GM18499 (cell line): ENCODE results near the gene TAS1R3.
"Not testable (repeated sequence)": the region's sequence is repeated elsewhere in the genome, so short reads cannot be mapped to it uniquely, and the experiment has no call there.

Experiments
- ATAC-seq: cut with Tn5 transposase; IDR thresholded peaks from one replicate; pipeline ENCODE4 v1.9.1; 2021; ENCODE audit warnings: moderate number of reproducible peaks; ENCODE audit not compliant: insufficient read depth, unreplicated experiment

TAS1R3 gene

DNA sequence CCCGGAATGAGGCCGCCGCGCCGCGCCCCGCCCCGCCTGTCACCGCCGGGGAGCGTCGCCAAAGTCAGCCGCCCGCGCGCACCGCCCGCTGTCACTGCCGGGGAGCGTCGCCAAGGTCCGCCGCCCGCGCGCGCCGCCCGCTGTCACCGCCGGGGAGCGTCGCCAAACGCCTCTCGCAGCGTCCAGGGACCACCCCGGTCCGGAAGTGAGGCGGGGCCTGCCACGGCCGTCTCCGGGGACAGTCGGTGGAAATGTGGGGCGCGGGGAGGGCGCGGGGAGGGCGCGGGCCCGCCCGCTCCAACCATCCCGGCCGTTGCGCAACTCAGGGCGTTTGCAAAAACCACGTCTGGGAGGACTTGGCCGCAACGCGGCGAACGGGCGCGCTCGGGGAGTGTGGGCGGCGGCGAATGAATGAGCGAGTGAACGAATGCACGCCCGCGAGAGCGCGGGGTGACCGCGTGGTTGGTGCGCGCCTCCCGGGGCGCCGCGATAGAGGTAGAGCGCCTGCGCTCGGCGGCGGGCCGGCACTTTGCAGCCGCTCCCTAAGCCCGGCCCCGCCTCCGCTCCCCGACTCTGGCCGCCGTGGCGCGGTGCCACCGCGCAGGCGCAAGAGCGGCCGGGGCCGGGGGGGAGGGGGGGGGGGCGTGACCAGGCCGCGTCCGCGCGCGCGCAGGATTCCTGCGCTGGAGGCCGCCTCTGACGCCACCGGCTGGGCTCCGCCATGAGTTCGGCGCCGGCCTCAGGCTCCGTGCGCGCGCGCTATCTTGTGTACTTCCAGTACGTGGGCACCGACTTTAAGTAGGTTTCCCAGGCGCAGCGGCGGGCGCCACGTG, 22.9 kb upstream of the TAS1R3 start, which contains the start of the genes ACAP3 and PUSL1:
ACAP3 (minus strand) TSS at position 8 of the 833 bp plus-strand sequence. CDS start 115 bp downstream, outside the sequence.
PUSL1 (plus strand) TSS at position 675 of the 833 bp plus-strand sequence; CDS start at position 722, 47 bp downstream.
- no peak for ATAC-seq

DNA sequence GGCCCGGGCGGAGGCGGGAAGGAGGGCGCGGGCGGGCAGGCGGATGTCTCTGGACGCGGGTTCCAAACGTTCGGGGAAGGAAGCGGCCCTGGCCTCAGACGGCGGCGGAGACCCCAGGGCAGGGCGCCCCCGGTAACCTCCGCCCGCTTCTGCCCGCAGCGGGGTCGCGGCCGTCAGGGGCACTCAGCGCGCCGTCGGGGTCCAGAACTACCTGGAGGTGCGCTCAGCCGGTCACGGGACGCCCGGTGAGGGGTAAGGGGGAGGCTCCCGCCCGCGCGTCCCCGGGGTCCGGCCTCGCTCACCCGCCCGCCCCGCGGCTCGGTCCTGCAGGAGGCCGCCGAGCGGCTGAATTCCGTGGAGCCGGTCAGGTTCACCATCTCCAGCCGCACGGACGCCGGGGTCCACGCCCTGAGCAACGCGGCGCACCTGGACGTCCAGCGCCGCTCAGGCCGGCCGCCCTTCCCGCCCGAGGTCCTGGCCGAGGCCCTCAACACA, 22.3 kb upstream of the TAS1R3 start:
- ATAC-seq: no peak

DNA sequence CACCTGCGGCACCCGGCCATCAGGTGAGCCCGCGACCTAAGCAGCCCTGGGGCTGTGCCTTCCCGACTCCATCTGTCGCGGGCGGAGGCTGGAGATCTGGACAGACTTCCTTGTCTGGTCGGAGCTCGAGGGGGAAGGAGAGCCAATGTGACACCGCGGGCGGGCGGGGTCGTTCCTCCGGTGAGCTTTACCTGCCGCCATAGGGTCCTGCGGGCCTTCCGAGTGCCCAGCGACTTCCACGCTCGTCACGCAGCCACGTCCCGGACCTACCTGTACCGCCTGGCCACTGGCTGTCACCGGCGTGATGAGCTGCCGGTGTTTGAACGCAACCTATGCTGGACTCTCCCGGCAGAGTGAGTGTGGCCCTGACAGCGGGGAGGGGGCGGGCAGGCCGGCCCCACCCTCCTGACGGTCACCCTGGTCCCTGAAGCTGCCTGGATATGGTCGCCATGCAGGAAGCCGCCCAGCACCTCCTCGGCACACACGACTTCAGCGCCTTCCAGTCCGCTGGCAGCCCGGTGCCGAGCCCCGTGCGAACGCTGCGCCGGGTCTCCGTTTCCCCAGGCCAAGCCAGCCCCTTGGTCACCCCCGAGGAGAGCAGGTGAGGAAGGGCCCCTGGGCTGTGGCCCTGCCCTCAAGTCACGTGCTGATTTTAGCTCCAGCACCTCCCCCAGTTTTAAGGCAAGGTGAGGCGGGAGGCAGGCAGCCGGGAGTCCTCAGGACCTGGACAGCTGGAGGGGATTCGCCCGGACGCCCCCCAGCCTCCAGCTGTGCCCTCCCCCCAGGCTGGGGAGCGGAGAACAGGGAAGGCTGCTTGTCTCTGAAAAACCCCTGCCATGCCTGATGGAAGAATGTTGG, 21.6 kb upstream of the TAS1R3 start:
- no peak for ATAC-seq

DNA sequence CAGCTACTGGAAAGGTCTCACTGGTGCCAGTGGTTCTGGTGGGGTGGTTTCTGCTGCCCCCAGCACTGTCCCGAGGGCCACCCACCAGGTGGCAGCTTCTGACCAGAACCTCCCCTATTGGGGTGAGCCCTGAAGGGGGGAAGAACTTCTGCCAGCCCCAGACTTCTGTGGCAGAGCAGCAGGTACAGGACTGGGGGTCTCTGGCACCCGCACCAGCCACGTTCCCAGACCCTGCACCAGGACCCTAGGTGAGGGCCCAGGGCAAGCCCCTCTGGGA, 21.0 kb upstream of the TAS1R3 start:
- ATAC-seq: no peak

DNA sequence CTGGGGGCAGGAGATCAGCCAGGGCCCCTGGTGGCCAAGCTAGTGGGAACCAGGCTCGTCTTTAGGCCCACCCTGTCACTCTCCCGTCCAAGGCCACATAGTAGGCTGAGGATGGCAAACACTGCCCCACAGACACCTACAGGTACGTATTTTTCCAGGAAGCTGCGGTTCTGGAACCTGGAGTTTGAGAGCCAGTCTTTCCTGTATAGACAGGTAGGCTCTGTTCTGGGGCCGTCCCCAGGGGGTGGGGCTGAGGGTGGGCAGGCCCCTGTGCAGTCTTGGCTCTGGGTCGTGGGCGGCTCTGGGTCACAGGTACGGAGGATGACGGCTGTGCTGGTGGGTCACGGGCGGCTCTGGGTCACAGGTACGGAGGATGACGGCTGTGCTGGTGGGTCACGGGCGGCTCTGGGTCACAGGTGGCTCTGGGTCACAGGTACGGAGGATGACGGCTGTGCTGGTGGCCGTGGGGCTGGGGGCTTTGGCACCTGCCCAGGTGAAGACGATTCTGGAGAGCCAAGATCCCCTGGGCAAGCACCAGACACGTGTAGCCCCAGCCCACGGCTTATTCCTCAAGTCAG, 20.5 kb upstream of the TAS1R3 start:
- ATAC-seq: no peak

DNA sequence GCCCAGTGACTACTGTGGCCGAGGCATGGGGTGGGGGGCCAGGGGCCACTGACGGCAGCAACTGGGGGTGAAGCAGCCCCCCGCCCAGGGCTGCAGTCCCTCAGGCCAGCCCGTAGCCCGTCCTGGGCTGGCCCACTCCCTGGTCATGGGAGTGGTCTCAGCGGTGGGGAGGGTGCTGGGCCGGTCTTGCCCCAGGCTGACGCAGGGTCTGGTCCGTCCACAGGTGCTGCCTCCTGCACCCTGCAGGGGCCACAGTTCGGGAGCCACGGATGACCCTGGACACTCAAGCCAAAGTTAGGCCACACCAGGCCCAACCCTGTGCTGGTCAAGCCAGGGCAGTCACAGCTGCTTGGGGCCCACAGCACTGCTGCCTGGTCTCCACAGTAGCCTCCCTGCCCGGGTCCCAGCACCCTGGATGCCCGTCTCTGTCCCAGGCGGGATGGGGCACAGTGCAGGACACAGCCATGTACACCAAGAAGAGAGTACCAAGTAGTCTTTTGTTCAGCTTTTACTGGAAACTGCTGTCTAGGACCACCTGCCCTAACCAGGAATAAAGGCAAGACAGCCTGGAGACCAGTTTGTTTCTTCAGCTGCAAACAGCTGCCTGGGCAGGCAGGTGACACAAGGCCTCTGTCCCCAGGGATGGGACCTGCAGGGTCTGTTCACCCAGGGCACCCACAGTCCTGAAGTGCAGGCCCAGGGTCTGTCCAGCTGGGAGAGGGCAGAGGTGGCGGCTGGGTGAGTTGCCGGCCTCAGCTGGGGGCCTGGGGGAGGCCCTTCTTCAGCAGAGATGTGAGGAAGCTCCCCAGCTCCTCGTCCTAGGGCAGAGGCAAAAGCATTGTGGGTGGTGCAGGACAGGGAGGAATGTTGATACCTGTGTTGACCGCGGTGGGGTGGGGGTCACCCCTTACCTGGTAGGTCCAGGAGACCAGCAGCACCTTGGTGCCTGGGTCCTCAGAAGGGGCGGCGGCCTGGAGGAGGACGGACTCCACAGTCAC, 19.7 kb upstream of the TAS1R3 start:
- no peak for ATAC-seq

DNA sequence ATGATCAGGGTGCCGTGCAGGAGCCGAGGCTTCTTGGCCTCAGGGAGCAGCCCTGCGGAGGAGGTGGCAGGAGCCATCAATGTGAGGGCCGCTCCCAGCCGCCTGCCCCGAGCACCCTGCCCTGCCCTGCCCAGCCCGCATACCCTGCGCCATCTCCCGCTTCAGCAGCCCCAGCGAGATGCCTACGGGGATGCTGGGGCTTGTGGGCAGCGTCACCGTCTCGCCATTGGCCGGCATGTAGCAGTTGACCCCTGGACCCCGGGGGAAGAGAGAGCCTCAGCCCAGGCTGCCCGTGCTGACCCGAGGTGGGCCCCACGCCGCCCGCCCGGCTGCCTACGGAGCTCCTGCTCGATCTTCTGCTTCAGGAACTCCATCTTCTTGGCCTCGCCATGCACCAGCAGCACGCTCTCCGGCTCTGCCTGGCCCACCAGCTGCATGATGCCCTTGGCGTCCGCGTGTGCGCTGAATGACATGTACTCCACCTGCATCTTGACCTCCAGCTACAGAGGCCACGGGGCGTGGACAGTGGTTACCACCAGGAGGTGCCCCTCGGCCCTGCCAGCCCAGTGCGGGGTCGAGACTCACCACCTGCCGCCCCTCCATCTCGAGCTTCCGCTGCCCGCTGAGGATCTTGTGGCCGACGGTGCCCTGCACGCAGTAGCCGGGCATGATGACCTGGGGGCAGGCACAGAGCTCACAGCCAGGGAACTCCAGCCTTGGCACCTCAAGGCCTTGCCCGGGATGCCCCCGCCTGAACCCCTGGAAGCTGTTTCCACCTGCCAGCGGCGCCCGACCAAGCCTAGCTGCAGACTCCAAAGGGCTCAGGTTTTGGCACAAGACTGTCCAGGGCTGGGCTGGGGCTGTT, 18.4 kb upstream of the TAS1R3 start:
- no peak for ATAC-seq

DNA sequence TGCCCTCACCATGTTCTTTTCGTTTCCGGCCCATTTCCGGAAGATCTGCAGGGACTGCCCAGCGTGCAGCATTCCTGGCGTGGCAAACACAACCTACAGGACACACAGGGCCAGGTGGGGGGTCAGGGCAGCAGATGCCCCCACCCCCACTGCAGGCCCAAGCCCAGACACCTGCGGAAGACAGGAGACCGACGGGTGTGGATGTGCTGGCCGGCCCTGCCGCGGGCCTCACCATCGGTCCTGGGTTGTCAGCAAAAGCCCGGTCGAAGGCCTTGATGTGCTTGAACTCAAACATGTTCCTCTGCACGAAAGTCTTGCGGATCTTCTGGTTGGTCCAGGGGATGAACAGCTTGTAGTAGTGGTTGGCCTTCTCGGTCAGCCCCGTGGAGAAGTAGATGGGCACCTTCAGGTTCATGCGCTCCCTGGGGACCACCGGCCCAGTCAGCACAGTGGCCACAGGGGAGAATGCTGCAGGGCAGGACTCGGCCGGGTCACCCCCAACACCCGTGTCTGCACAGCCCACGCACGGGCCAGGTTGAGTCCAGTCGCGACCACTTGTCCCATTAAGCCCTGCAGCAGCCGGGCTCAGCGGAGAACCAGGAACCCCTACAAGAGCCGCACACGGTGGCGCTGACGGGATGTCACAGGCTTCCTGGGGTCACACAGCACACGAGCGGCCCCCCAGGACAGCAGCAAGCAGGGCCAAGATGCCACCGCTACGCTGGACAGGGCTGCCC, 17.4 kb upstream of the TAS1R3 start:
- ATAC-seq: no peak

DNA sequence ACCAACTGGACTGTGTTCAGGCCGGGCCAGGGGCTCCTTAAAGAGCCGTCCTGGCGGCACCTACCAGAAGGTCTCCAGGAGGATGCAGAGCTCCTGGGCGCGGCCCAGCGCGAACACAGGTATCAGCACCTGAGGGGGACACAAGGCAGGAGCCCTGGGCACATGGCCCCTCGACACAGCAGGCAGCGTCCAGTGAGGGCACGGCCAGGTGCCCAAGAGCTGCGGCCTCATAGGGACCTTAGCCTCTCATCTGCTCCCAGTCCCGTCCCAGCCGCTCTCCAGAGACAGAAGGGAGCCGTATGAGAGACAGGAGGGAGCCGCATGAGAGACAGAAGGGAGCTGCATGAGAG, 16.9 kb upstream of the TAS1R3 start:
- ATAC-seq: no peak

DNA sequence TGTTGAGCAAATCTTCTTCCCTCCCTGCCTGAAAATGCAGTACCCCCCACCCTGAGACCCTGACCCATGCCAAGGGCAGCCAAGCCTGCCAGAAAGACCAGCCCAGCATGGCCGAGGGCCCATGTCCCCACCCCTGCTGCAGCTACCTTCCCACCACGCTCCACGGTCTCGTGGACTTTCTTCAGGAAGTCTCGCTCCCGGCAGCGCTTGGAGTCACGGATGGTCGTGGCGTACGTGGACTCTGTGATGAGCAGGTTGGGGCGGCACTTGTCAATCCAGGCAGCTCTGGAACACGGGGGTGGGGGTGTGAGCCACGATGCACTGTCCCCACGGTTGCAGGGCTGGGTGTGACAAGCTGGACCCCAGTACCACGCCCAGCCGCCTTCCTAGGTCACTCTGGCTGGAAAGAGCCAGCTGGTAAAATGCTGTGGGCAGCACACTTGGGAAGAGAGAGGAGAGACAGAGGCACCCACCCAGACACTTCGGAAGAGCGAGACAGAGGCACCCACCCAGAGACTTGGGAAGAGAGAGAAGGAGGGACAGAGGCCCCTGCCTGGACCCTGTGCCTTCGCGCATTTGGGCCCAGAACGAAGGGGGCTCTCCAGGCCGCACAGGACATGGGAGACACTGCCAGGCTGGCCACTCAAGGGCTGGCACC, 16.3 kb upstream of the TAS1R3 start:
- ATAC-seq: no peak

DNA sequence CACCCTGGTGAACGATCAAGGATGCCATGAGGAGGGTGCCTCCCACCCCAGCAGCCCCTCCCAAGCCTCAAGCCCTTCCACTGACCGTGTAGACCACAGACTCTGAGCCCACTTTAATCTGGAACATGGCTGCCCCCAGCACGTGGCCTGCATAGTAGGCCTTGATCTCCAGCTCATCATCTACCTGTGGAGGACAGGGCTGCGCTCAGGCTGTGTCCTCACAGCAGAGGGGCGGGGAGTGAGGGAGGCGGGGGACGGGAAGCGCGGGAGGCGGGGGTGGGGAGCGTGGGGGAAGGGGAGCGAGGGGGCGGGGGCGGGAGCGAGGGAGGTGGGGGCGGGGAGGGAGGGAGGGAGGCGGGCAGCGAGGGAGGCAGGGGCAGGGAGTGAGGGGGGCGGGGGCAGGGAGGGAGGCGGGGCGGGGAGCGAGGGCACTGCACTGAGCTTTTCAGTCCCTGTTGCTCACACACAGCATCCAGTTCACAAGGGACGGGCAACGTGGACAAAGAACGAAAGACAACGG, 15.6 kb upstream of the TAS1R3 start:
- no peak for ATAC-seq

DNA sequence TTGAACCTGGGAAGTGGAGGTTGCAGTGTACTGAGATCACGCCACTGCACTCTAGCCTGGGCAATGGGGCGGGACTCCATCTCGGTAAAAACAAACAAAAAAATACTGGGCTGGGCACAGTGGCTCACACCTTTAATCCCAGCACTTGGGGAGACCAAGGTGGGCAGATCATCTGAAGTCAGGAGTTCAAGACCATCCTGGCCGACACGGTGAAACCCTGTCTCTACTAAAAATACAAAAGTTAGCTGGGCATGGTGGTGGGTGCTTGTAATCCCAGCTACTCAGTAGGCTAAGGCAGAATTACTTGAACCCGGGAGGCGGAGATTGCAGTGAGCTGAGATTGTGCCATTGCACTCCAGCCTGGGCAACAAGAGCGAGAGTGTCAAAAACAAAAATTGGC, 14.9 kb upstream of the TAS1R3 start:
- not testable (repeated sequence) for ATAC-seq

DNA sequence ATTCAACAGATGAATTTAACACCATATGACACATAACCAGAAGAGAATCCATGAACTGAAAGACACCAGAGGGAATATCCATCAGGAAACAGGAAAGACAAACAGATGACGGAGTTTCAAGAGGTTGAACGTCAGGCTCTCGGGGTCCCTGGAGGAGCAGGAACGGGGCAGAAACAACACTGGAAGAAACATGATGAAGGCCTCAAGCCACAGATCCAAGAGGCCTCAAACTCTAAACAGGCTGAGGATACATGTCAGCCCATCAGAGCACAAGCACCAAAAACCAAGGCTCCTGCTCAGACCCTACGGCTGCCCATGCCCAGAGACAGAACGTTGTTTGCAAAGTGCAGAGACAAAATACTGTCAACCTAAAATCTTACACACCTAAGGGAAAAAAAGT, 13.7 kb upstream of the TAS1R3 start:
- ATAC-seq: no peak

DNA sequence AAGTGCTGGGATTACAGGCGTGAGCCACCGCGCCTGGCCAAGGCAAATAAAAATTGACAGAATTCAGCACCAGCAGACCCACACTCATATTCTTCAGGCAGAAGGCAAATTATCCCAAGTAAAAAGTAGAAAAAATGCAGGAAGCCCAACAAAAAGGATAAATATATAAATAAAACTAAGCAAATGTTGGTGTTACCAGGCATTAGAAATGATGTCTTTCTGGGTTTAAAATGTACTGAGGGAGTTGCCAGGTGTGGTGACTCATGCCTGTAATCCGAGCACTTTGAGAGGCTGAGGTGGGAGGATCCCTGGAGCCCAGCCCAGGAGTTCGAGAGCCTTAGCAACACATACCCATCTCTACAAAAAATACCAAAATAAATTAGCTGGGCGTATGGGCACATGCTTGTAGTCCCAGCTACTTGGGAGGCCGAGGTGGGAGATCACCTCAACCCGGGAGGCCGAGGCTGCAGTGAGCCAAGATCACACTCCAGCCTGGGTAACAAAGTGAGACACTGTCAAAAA, 12.9 kb upstream of the TAS1R3 start:
- no peak for ATAC-seq

DNA sequence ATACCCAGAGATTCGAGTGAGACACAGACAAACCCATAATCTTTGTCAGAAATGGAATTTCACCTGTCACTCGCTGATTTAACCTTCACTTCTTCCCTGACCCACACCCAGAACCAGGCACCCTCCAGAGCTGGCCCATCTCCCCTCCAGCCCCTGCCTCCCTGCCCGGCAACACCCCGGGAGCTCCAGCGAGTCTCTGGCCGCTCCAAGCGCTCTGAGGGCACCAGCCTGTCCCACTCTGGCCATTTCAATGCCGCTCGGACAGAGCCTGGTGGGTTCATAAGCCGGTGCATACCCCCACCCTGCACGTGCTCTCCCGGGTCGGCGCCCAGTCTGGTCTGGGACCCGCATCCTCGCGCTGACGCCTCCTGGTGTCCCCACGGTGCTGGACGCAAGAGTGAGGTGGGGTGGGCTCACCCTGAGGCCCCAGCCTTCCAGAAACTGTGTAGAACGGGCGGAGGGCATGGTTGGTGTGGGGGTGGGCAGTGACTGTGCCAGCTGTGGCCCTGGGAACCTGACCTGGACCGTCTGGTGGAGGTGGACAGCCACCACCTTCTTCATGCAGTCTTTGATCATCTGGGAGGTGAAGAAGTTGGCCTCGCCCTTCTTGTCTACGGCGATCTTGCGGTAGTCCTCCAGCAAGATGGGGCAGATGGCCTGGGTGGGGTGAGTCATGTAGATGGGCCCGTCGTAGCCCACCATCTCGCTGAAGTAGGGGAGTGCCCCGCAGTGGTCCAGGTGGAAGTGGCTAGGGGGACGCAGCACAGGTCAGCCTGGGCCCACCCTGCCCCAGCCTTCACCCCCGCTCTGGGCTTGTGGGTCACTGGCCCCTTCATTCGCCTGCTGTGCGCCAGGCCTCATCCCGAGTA, 12.1 kb upstream of the TAS1R3 start:
- no peak for ATAC-seq

DNA sequence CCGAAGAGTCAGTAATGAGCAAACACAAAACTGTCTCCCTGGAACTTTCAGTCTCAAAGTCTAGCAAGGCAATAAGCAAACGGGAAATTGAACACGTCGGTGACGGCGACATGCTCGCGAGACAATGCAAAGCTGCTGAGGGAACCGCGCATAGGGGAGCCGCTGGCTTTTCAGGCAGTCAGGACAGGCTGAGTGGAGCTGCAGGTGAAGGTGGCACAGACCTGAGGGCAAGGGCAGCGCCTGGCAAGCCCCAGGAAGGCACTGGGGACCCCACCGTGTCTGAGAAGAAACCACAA, 11.5 kb upstream of the TAS1R3 start:
- ATAC-seq: no peak
